Esophagus squamous epithelium (tissue), 4 donors: ENCODE measurements around the gene NPHP4.

Source experiments
- POLR2A ChIP-seq, 4 donors: fragments of 450-650 bp; IDR thresholded peaks; one replicate each; pipeline ENCODE4 v1.6.1; 2017; ENCODE audit warnings: antibody characterized with exemption in 4 of 4, mild to moderate bottlenecking in 4 of 4, moderate library complexity in 3 of 4
- TF ChIP-seq, protein P1 (sequence below), 6 experiments: fragments of 450-650 bp in 4 of 6; fragments of 200-600 bp in 2 of 6; sonication (generic) in 2 of 6; IDR thresholded peaks; one replicate each; pipeline ENCODE4 v1.5.1; 2016 to 2019; ENCODE audit warnings: antibody characterized with exemption in 6 of 6, mild to moderate bottlenecking in 4 of 6, moderate library complexity in 4 of 6

DNA sequence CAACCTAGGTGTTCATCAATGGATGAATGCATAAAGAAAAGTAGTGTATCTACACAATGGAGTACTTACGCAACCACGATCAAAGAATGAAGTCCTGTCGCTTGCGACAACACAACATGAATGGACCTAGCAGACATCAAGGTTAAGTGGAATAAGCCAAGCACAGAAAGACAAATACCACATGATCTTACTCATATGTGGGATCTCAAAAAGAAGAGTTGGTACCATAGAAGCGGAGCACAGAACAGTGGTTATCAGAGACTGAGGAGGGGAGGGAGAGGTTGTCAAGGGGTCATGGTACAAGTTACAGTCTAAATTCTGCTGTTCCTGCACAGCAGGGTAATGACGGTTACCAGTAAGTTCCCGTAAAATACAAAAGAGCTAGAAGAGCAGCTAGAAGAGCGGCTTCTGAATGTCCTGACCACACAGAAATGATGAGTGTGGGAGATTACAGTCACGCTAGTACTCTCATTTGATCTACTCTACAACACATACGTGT is 36.7 kb downstream of the NPHP4 start:
- no peak for TF ChIP-seq POLR2A (IDR thresholded peaks at IDR 0.05)
- TF ChIP-seq, protein P1, sequence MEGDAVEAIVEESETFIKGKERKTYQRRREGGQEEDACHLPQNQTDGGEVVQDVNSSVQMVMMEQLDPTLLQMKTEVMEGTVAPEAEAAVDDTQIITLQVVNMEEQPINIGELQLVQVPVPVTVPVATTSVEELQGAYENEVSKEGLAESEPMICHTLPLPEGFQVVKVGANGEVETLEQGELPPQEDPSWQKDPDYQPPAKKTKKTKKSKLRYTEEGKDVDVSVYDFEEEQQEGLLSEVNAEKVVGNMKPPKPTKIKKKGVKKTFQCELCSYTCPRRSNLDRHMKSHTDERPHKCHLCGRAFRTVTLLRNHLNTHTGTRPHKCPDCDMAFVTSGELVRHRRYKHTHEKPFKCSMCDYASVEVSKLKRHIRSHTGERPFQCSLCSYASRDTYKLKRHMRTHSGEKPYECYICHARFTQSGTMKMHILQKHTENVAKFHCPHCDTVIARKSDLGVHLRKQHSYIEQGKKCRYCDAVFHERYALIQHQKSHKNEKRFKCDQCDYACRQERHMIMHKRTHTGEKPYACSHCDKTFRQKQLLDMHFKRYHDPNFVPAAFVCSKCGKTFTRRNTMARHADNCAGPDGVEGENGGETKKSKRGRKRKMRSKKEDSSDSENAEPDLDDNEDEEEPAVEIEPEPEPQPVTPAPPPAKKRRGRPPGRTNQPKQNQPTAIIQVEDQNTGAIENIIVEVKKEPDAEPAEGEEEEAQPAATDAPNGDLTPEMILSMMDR (IDR thresholded peaks at IDR 0.05): no peak
